ENCODE measurements around the gene MTA3.
A peak's percentile ranks its signal among the peaks of the same experiment; 100 is the strongest.

Gene MTA3

DNA sequence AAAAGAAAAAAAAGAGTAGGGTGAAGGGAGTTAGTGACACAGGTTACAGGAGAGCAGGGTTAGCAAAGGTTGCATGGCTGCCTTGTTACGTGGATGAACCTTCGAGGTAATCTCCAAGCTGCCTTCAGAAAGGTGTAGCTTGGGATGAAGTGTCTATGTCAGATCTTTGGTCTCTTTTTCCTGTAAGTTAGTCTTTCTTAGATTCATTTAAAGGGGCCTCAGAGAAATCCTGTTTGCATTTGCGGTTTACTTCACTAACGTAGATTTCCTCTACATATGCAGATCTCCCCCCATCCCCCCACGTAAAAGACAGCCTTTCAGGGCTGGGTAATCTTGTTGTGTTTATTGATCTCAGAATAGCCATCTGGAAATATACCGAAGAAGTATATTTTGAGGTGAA is 83.7 kb downstream of the MTA3 start:
- no peak for TF ChIP-seq CTCF (conservative IDR thresholded peaks at IDR 0.05; ENCODE audit: low read depth)
- ChIA-PET CTCF (no interaction called here), POLR2A (ENCODE audit: low non-redundant PET) (no interaction called here)
- H3K27ac ChIP-seq: no peak overlapping the region
- no peak for DNase-seq (ENCODE audit: low spot score)

DNA sequence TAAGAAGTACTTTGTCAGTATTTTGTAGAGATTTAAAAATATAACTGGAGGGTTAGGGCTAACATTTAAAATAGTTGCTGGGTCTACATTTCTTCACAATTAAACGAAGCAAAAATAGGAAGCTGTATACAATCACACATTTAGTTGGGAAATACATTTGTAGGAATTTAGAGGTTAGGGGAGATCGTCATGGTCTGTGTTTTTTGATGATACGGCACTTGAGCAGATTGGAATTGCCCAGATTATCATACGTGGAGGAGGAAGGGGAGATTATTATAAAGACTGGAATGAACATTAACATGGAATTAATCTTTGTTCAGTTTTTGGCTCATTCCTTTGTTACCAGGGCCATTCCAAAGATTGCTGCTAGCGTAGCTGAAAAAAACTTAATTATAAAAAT is 84.6 kb downstream of the MTA3 start:
- H3K27ac ChIP-seq: no peak overlapping the region
- no peak for DNase-seq (ENCODE audit: low spot score)
- ChIA-PET POLR2A (ENCODE audit: low non-redundant PET) (no interaction called here), CTCF (no interaction called here)
- TF ChIP-seq CTCF (conservative IDR thresholded peaks at IDR 0.05; ENCODE audit: low read depth): no peak

- no peak for DNase-seq (ENCODE audit: low spot score)
- no peak overlapping the region for H3K27ac ChIP-seq
Measured at GRCh38 chr2:42653908-42654445, 85.5 kb downstream of the MTA3 start.

GRCh38 chr2:42658306-42658705 is 89.9 kb downstream of the MTA3 start:
- TF ChIP-seq CTCF (conservative IDR thresholded peaks at IDR 0.05; ENCODE audit: low read depth): no peak
- no peak for DNase-seq (ENCODE audit: low spot score)
- H3K27ac ChIP-seq: no peak overlapping the region
- POLR2A ChIA-PET (ENCODE audit: low non-redundant PET): no interaction called here
- CTCF ChIA-PET: no interaction called here

More at GRCh38 chr2:42653908-42654445, 85.5 kb downstream of the MTA3 start:
- ChIA-PET CTCF (interaction anchor here (1.0 kb wide), 1 partner anchor 9 kb away, joined by 5 read pairs; no protein-coding TSS in a partner anchor), POLR2A (ENCODE audit: low non-redundant PET) (no interaction called here)
- TF ChIP-seq CTCF (conservative IDR thresholded peaks at IDR 0.05; ENCODE audit: low read depth): no peak

DNA sequence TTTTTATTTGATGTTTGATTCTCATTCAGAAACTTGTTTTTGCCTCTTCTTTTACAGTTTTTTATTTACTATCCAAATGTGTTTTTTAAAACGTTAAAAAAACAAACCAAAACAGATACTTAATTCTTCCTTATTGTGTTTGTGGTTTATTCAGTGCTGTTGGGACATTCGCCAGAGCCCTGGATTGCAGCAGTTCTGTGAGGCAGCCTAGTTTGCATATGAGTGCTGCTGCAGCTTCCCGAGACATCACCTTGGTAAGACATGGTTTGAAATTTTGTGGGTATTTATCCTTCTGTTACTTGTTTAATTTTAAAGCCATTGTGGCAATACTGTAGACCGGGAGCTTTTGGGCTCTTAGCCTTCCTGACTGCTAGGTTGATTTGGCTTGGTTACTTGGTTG is 91.2 kb downstream of the MTA3 start:
- CTCF ChIA-PET: no interaction called here
- no peak for DNase-seq (ENCODE audit: low spot score)

GRCh38 chr2:42663106-42663780 is 94.8 kb downstream of the MTA3 start:
- H3K27ac ChIP-seq: no peak overlapping the region
- TF ChIP-seq CTCF (conservative IDR thresholded peaks at IDR 0.05; ENCODE audit: low read depth): peak; percentile 97
- DNase-seq (ENCODE audit: low spot score): peak; percentile 64
- ChIA-PET POLR2A (ENCODE audit: low non-redundant PET) (interaction anchor here (0.5 kb wide), 1 partner anchor 91 kb away, joined by 4 read pairs; no protein-coding TSS in a partner anchor), CTCF (interaction anchor here (0.5 to 1.5 kb wide), 16 partner anchors 9 to 941 kb away, joined by 3 to 5 read pairs (median 3); no protein-coding TSS in a partner anchor)

More for the DNA sequence above, 91.2 kb downstream of the MTA3 start:
- H3K27ac ChIP-seq: no peak overlapping the region
- TF ChIP-seq CTCF (conservative IDR thresholded peaks at IDR 0.05; ENCODE audit: low read depth): no peak
- POLR2A ChIA-PET (ENCODE audit: low non-redundant PET): no interaction called here
